Colonic mucosa (tissue), 4 donors: Measurements from ENCODE around the gene ACOT7. TPM values are rescaled to one million over a fixed set of nuclear protein-coding genes. Genes with fewer than 3 reads are reported as not detected.
A peak's percentile ranks its signal among the peaks of the same experiment; 100 is the strongest.

Experiments used
- DNase-seq: peaks from one replicate; pipeline ENCODE4 v3.0.0-alpha.2; 2020
- H3K27ac ChIP-seq: fragments of 200-600 bp; one replicate; pipeline ENCODE4 v1.8.0; 2021
- H3K27me3 ChIP-seq: fragments of 200-600 bp; one replicate; pipeline ENCODE4 v1.8.0; 2021
- H3K36me3 ChIP-seq: fragments of 200-600 bp; one replicate; pipeline ENCODE4 v1.8.0; 2021
- H3K4me1 ChIP-seq: fragments of 200-600 bp; one replicate; pipeline ENCODE4 v1.8.0; 2021; ENCODE audit warnings: mild to moderate bottlenecking
- H3K4me3 ChIP-seq: fragments of 200-600 bp; one replicate; pipeline ENCODE4 v1.8.0; 2021
- H3K9ac ChIP-seq, 2 donors: one replicate each; pipeline ENCODE4 v1.7.0; 2013; ENCODE audit warnings: control low read depth in 2 of 2, low read depth in 2 of 2, low read length in 2 of 2
- H3K9me3 ChIP-seq: fragments of 200-600 bp; one replicate; pipeline ENCODE4 v1.8.0; 2021
- CTCF ChIP-seq: fragments of 200-600 bp; IDR thresholded peaks from one replicate; pipeline ENCODE4 v1.8.0; 2022; ENCODE audit warnings: antibody characterized with exemption, mild to moderate bottlenecking
- intact Hi-C: fragments of 100-400 bp; cut with DNase I; formaldehyde crosslinking; loops from one replicate; pipeline ENCODE4 v1.14.1; 2022
- total RNA-seq, 2 donors: library from RNA; stranded (reverse); fragmentation: NEBNext Ultra II Directional in 1 of 2; extraction: Animal tissue kit (Norgen Biotek cat#: 25700) in 1 of 2; gene quantifications; one replicate each; pipeline ENCODE4 v1.2.1, GENCODE V29; 2021
- donor health status: healthy.
- donor health status: DM: no; HTN: no; CAD: no.
- donor health status: DM: no; HTN: no; CAD: no.

ACOT7 gene
- total RNA-seq, 2 donors from 2014 or later: 48.7 to 125 TPM

DNA sequence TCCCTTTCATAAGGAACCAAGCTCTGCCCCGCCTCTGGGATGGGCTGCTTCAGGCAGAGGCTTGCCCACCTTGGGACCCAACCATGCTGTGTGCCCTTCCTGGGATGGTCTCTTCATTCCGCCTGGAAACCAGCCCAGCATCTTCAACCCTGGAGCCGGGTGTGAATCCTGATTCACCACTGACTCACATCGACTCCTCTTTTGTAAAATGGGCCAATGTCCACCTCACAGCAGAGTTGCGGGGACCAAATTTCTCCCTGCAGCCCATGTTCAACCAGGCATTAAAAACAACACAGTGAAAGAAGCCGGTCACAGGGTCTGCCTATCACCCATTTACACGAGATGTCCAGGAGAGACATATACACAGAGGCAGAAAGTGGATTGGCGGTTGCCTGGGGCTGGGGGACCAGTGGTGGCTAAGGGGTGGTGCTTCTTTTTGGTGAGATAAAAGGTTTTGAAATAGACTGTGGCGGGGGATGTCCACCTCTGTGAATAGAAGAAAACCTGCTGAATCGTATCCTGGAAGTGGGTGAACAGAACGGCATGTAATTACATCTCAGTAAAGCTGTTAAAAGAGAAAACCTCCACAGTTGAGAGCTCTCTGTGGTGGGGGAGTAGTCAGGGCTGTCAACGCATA lies 125.8 kb downstream of the ACOT7 start:
- Histone ChIP-seq H3K4me1 (peaks cover 18% of the 10 kb centered on the region), H3K27me3 (no peaks in the 10 kb centered on the region), H3K9ac (no peak overlapping the region), H3K27ac (no peak overlapping the region), H3K36me3 (no peaks in the 10 kb centered on the region), H3K9me3 (no peaks in the 10 kb centered on the region), H3K4me3 (no peak overlapping the region)
- intact Hi-C loops: no loop called here
- no peak for TF ChIP-seq CTCF
- no peak for DNase-seq

DNA sequence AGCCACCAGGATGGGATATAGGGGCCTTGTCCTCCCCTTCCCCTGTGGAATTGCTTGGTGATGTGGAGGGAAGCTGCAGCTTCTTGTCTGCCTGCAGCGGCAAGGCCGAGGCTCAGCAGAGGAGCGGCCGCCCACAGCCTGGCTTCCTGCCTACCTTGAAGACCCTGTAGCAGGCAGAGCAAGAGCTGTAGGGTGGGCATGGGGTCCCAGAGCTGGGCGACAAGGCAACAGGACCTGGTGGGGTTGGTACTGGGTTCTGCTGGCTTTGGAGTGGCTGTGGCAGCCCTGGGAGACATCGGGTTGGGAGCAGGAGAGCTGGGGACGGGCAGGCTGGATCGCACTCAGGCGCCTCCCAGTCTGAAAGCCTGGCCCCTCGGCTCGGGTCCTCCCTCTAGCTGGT lies 126.9 kb downstream of the ACOT7 start:
- Histone ChIP-seq H3K27me3 (no peaks in the 10 kb centered on the region), H3K4me3 (no peak overlapping the region), H3K36me3 (no peaks in the 10 kb centered on the region), H3K9me3 (no peaks in the 10 kb centered on the region), H3K4me1 (peaks cover 18% of the 10 kb centered on the region), H3K27ac (no peak overlapping the region), H3K9ac (no peak overlapping the region)
- intact Hi-C loops: no loop called here
- no peak for TF ChIP-seq CTCF
- DNase-seq: no peak

DNA sequence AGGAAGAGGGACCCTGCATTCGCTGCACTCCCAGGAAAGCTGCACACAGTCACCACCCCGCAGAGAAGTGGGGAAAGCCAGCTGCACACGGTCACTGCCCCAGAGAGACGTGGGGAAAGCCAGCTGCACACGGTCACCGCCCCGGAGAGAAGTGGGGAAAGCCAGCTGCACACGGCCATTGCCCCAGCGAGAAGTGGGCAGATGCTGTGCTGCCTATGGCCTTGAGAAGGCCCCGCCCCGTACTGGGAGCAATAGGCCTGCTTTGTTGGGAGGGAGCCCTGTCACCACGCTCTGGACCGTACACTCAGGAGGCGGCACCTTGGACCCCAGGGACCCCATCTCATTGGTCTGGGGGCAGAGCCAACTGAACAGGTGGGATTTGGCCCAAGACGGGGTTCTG lies 128.4 kb downstream of the ACOT7 start:
- Histone ChIP-seq H3K9ac (no peak overlapping the region), H3K27ac (no peak overlapping the region), H3K9me3 (no peaks in the 10 kb centered on the region), H3K36me3 (no peaks in the 10 kb centered on the region), H3K4me3 (no peak overlapping the region), H3K4me1 (peaks cover 5% of the 10 kb centered on the region), H3K27me3 (no peaks in the 10 kb centered on the region)
- no peak for TF ChIP-seq CTCF
- DNase-seq: no peak
- intact Hi-C loops: no loop called here

DNA sequence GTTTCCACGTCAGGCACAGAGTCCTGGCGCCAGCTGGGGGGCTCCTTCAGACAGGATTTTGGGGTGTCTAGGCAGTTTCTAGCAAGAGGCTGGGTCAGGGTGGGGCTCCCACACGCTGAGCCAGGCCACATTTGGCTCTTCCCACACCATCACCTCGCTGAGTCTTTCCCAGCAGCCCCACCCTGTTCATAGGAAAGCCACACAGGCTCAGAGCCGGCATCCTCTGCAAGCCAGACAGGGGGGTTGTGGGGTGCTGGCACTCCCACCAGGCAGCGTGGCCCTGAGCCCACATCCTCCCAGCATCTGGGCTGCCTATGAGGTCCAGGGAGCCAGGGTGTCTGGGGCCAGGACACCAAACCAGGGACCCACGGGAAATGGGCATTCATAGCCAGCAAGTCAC lies 129.9 kb downstream of the ACOT7 start:
- Histone ChIP-seq H3K27ac (no peak overlapping the region), H3K9me3 (no peaks in the 10 kb centered on the region), H3K36me3 (no peaks in the 10 kb centered on the region), H3K4me3 (no peak overlapping the region), H3K9ac (no peak overlapping the region), H3K27me3 (no peaks in the 10 kb centered on the region), H3K4me1 (peaks cover 7% of the 10 kb centered on the region)
- DNase-seq: no peak
- no peak for TF ChIP-seq CTCF
- intact Hi-C loops: no loop called here

DNA sequence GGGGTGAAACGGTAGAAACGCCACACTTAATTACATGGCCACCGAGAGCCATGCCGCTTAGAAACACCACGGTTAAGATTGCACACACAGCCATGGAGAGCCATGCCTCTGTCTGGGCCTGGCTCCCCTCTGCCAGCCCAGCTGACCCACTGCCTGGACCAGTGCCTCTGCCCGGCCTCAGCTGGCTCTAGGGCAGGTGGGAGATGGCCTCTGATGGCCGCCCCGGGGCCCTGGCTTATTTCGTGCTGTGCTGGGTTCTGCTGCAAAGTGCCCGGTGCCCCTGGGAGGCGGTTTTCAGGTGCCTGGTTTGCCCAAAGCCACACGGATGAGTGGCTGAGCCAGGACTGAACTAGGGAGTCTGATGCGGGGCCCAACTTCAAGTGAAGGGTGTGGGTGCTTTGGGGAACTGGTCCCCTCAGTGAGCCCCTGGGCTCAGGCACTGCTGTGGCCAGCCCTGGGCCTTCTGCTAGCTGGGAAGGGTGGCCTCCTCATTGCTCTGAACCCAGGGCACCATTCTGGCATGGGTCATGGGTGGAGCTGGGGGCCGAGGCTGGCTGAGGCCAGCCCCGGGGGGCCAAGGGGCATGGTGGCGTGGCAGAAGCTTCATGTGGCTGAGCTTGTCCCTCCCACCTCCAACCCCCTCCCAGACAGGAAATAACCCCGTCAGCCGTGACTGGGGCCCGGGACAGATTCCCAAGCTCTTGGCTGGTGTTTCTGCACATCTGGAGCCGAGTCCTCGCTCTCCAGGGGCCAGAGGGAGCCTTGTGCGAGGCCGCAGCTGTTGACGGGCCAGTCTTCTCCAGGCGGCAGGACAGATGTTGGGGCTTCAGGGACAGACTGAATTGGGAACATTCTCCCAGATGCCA lies 130.8 kb downstream of the ACOT7 start:
- H3K27ac ChIP-seq: no peak overlapping the region
- no peak for TF ChIP-seq CTCF
- no peaks in the 10 kb centered on the region for H3K27me3 ChIP-seq
- peak overlapping the region in 1 of 2 donors; percentile 2 for H3K9ac ChIP-seq
- H3K9me3 ChIP-seq: no peaks in the 10 kb centered on the region
- DNase-seq: peak; percentile 56
- H3K4me3 ChIP-seq: no peak overlapping the region
- peaks cover 7% of the 10 kb centered on the region for H3K4me1 ChIP-seq
- intact Hi-C loops: no loop called here
- no peaks in the 10 kb centered on the region for H3K36me3 ChIP-seq
